Ovary (tissue), 9 donors: ENCODE data around the gene TAOK1. TPM values are rescaled to one million over a fixed set of nuclear protein-coding genes. Genes with fewer than 3 reads are reported as not detected.
A peak's percentile ranks its signal among the peaks of the same experiment; 100 is the strongest.

Experiments used
- DNase-seq, 5 donors: peaks; one replicate each; pipeline ENCODE4 v3.0.0-alpha.2; 2019 to 2020
- H3K27ac ChIP-seq, 2 donors: fragments of 200-600 bp; one replicate each; pipeline versions ENCODE4 v1.5.1 to v1.8.0; 2019 to 2022
- H3K27me3 ChIP-seq: fragments of 200-600 bp; one replicate; pipeline ENCODE4 v1.8.0; 2022
- H3K36me3 ChIP-seq: fragments of 200-600 bp; sonication (generic); one replicate; pipeline ENCODE4 v1.5.1; 2019
- H3K4me1 ChIP-seq: one replicate; pipeline ENCODE4 v1.8.1; 2013; ENCODE audit warnings: mild to moderate bottlenecking, moderate library complexity; ENCODE audit not compliant: insufficient read depth
- H3K4me3 ChIP-seq: fragments of 200-600 bp; sonication (generic); one replicate; pipeline ENCODE4 v1.5.1; 2017
- H3K9me3 ChIP-seq, 2 donors: fragments of 200-600 bp in 1 of 2; sonication (generic) in 1 of 2; one replicate each; pipeline versions ENCODE4 v1.5.1 to v1.8.1; 2013 to 2019; ENCODE audit warnings: mild to moderate bottlenecking in 1 of 2, moderate library complexity in 1 of 2
- CTCF ChIP-seq, 3 donors: fragments of 450-650 bp in 2 of 3; fragments of 200-600 bp in 1 of 3; IDR thresholded peaks; one replicate each; pipeline versions ENCODE4 v1.5.1 to v1.8.0; 2016 to 2022; ENCODE audit warnings: antibody characterized with exemption in 3 of 3, mild to moderate bottlenecking in 1 of 3
- EP300 ChIP-seq: sonication (generic); formaldehyde crosslinking; IDR thresholded peaks from one replicate; pipeline ENCODE4 v1.6.1; 2017; ENCODE audit warnings: antibody characterized with exemption
- POLR2A ChIP-seq: fragments of 450-650 bp; IDR thresholded peaks from one replicate; pipeline ENCODE4 v1.6.1; 2017; ENCODE audit warnings: antibody characterized with exemption, mild to moderate bottlenecking, moderate library complexity
- WGBS, 3 donors: extraction: QIAGEN DNeasy Blood & Tissue Kit in 1 of 3; methylation state at CpG; one replicate each; pipeline versions ENCODE4 v1.1.5 to v1.1.7; 2013 to 2017; 5-methylcytosine and 5-hydroxymethylcytosine counted together
- intact Hi-C, 4 donors: fragments of 100-400 bp; cut with DNase I; formaldehyde crosslinking; loops; one replicate each; pipeline versions ENCODE4 v1.11.0 to v1.15.1; 2022 to 2023
- polyA plus RNA-seq, 2 donors: library from polyadenylated mRNA; stranded (reverse); fragments of 200-250 nt in 1 of 2; fragments of 350-450 nt in 1 of 2; fragmentation: Illumina TruSeq in 1 of 2; extraction: RNeasy Lipid Tissue Mini Kit (QIAGEN cat#74804) in 1 of 2; gene quantifications; one replicate each; pipeline ENCODE4 v1.2.3, GENCODE V29; 2013 to 2014
- total RNA-seq, 7 donors: library from RNA; depleted of rRNA in 2 of 7; stranded (reverse); fragments of >200 nt in 2 of 7; fragmentation: NEBNext Ultra II Directional in 3 of 7; extraction: Animal tissue kit (Norgen Biotek cat#: 25700) in 3 of 7; gene quantifications; one replicate each; pipeline versions ENCODE4 v1.1.0 to v1.2.4, GENCODE V29; 2016 to 2023
- donor health status: DM: no; HTN: no; CAD: no; lungs with moderate emphysema.
- donor health status: DM: no; HTN: no; CAD: no.
- donor health status: Bipolar disorder and iron deficiency.
- donor health status: DM: yes; HTN: yes; CAD: no.
- donor health status: DM: no; HTN: no; CAD: no.
- donor health status: DM: yes; HTN: yes; CAD: no.

The TAOK1 gene
- total and polyA plus RNA-seq, 9 donors, result 8.7 to 66.5 (median 49.6) TPM

- H3K36me3 ChIP-seq, result no peaks in the 10 kb centered on the region
- 62 to 69% (median 65%) methylated on average over 15 of the region's 15 CpGs for WGBS, 3 donors
- H3K4me1 ChIP-seq, result peaks cover 3% of the 10 kb centered on the region
- no peak overlapping the region for H3K27ac ChIP-seq
- H3K9me3 ChIP-seq, result no peaks in the 10 kb centered on the region
- peak; percentile 70 to 88 (median 84) for DNase-seq
- intact Hi-C loops, result loop anchor here in 1 of 4 donors (10.0 kb wide), 1 partner anchor 345 kb away; no protein-coding TSS in a partner anchor
- H3K4me3 ChIP-seq, result no peak overlapping the region
- TF ChIP-seq EP300 (no peak), POLR2A (peak; percentile 8), CTCF (IDR thresholded peaks at IDR 0.05) (peak in 2 of 3 donors; percentile 77 to 81)
- no peaks in the 10 kb centered on the region for H3K27me3 ChIP-seq
These were observed 190.0 kb downstream of the TAOK1 start for GRCh38 chr17:29579866-29580771.

GRCh38 chr17:29581583-29582253, 191.6 kb downstream of the TAOK1 start:
- Histone ChIP-seq H3K36me3 (no peaks in the 10 kb centered on the region), H3K9me3 (no peaks in the 10 kb centered on the region), H3K27me3 (no peaks in the 10 kb centered on the region), H3K4me3 (no peak overlapping the region), H3K4me1 (peaks cover 6% of the 10 kb centered on the region), H3K27ac (no peak overlapping the region)
- intact Hi-C loops, result loop anchor here in 1 of 4 donors (10.0 kb wide), 1 partner anchor 343 kb away; no protein-coding TSS in a partner anchor
- TF ChIP-seq EP300, result no peak
- no peak for TF ChIP-seq CTCF (IDR thresholded peaks at IDR 0.05)
- no peak for TF ChIP-seq POLR2A
- DNase-seq, result peak in 2 of 5 donors; percentile 8 to 22
- WGBS, 3 donors, result 88% methylated on average over 16 to 20 of the region's 20 CpGs

GRCh38 chr17:29582254-29582765, 192.1 kb downstream of the TAOK1 start:
- no peak for TF ChIP-seq EP300
- TF ChIP-seq CTCF (IDR thresholded peaks at IDR 0.05), result no peak
- no peak for TF ChIP-seq POLR2A
- intact Hi-C loops, result loop anchor here in 1 of 4 donors (10.0 kb wide), 1 partner anchor 342 kb away; no protein-coding TSS in a partner anchor
- H3K4me3 ChIP-seq, result no peak overlapping the region
- no peak overlapping the region for H3K27ac ChIP-seq
- H3K4me1 ChIP-seq, result peaks cover 8% of the 10 kb centered on the region
- H3K9me3 ChIP-seq, result no peaks in the 10 kb centered on the region
- DNase-seq, result no peak
- WGBS, 3 donors, result 74 to 81% (median 79%) methylated on average over 10 of the region's 10 CpGs
- no peaks in the 10 kb centered on the region for H3K36me3 ChIP-seq
- H3K27me3 ChIP-seq, result no peaks in the 10 kb centered on the region

GRCh38 chr17:29582772-29583171, 192.6 kb downstream of the TAOK1 start:
- Histone ChIP-seq H3K36me3 (no peaks in the 10 kb centered on the region), H3K4me3 (no peak overlapping the region), H3K9me3 (no peaks in the 10 kb centered on the region), H3K4me1 (peaks cover 8% of the 10 kb centered on the region), H3K27ac (no peak overlapping the region), H3K27me3 (no peaks in the 10 kb centered on the region)
- 88 to 91% (median 91%) methylated on average over 13 of the region's 13 CpGs for WGBS, 3 donors
- TF ChIP-seq CTCF (IDR thresholded peaks at IDR 0.05) (no peak), EP300 (no peak), POLR2A (no peak)
- no peak for DNase-seq
- intact Hi-C loops, result loop anchor here in 1 of 4 donors (10.0 kb wide), 1 partner anchor 342 kb away; no protein-coding TSS in a partner anchor
